Activated CD8-positive, alpha-beta memory T cell treated with anti-CD3 and anti-CD28 coated beads for 36 hours (primary cell): Measurements from ENCODE around the gene WDR82. TPM values are rescaled to one million over a fixed set of nuclear protein-coding genes. Genes with fewer than 3 reads are reported as not detected.

Experiments
- CTCF ChIA-PET: fragments of 350-600 bp; sonication (Branson Sonifier 250); formaldehyde crosslinking; loops from one replicate; lab custom pipeline; 2021; ENCODE audit warnings: antibody characterized with exemption; lab: Charles Lee
- POLR2A ChIA-PET: fragments of 350-600 bp; sonication (Branson Sonifier 250); formaldehyde crosslinking; loops from one replicate; lab custom pipeline; 2021; ENCODE audit warnings: antibody characterized with exemption; lab: Charles Lee
- total RNA-seq, 2 experiments: library from RNA; stranded (reverse); gene quantifications; one replicate each; pipeline ENCODE4 v1.2.3, GENCODE V29; 2021

WDR82 gene
- total RNA-seq, 2 experiments from 2014 or later = 123 to 124 TPM

DNA sequence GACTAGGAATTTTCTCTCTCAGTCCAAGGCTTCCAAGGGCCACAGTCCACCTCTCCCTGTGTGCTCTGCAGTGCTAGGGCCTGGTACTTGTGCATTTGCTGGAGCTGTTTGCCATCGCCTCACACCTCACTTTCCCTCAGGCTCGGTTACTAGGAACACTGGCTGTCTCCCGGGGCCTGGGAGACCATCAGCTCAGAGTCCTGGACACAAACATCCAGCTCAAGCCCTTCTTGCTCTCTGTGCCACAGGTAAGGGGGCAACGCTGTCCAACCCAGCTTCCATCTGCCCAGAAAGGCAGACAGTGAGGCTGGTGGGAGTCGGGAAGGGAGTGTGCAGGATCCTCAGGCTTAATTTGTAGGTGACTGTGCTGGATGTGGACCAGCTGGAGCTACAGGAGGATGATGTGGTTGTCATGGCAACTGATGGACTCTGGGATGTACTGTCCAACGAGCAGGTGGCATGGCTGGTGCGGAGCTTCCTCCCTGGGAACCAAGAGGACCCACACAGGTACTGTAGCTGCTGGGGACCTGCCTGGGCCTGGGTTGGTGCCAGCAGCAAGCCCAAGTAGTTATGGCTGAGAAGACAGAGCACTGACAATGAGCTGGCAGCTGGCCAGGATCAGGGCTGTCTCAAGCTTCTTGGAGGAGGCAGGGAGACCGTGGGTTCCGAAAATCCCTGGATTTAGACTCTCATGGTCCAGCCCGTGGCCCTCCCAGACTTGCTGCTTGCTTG is 29.5 kb downstream of the WDR82 start:
- POLR2A ChIA-PET = interaction anchor here (0.7 to 19.3 kb wide), 3 partner anchors 9 to 31 kb away, joined by 3 to 246 read pairs (median 4); partner anchors contain the start of genes TWF2 and WDR82
- CTCF ChIA-PET = interaction anchor here (0.6 to 1.6 kb wide), 7 partner anchors 9 to 85 kb away, joined by 3 to 6 read pairs (median 5); no protein-coding TSS in a partner anchor

GRCh38 chr3:52248165-52248541 is 30.3 kb downstream of the WDR82 start:
- POLR2A ChIA-PET = interaction anchor here (0.6 to 19.3 kb wide), 4 partner anchors 8 to 33 kb away, joined by 3 to 246 read pairs (median 4); partner anchors contain the start of genes TWF2 and WDR82
- CTCF ChIA-PET = interaction anchor here (0.8 to 1.6 kb wide), 6 partner anchors 12 to 91 kb away, joined by 3 to 6 read pairs (median 4); partner anchors contain the start of gene WDR82

GRCh38 chr3:52247409-52248164 is 30.9 kb downstream of the WDR82 start:
- CTCF ChIA-PET = interaction anchor here (0.8 to 7.8 kb wide), 7 partner anchors 12 to 91 kb away, joined by 3 to 60 read pairs (median 5); partner anchors contain the start of gene WDR82

DNA sequence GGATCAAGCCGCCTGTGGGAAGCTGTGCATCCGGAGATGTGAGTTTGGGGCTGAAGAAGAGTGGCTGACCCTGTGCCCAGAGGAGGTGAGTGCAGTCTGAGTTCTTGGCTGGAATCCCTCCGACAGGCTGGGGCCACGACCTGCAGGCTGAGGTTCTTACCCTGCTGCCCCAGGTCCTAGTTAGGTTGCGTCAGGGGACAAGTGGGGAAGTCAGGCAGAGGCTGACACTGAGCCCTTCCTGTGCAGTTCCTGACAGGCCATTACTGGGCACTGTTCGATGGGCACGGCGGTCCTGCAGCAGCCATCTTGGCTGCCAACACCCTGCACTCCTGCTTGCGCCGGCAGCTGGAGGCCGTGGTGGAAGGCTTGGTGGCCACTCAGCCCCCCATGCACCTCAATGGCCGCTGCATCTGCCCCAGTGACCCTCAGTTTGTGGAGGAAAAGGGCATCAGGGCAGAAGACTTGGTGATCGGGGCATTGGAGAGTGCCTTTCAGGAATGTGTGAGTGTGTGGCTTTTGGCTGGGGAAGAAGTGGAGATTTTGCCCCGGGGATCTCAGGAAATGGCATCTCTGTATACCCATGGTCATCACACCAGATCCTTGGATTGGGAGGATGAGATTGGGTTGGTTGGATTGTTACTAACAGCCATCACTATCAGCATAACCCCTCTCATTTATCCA is 31.6 kb downstream of the WDR82 start:
- ChIA-PET POLR2A (interaction anchor here (0.8 to 19.3 kb wide), 3 partner anchors 10 to 33 kb away, joined by 3 to 246 read pairs (median 3); partner anchors contain the start of gene WDR82), CTCF (interaction anchor here (0.9 to 7.8 kb wide), 5 partner anchors 8 to 32 kb away, joined by 3 to 60 read pairs (median 3); partner anchors contain the start of gene WDR82)

More at GRCh38 chr3:52247409-52248164, 30.9 kb downstream of the WDR82 start:
- POLR2A ChIA-PET = interaction anchor here (0.6 to 19.3 kb wide), 3 partner anchors 9 to 32 kb away, joined by 3 to 246 read pairs (median 4); partner anchors contain the start of genes TWF2 and WDR82

DNA sequence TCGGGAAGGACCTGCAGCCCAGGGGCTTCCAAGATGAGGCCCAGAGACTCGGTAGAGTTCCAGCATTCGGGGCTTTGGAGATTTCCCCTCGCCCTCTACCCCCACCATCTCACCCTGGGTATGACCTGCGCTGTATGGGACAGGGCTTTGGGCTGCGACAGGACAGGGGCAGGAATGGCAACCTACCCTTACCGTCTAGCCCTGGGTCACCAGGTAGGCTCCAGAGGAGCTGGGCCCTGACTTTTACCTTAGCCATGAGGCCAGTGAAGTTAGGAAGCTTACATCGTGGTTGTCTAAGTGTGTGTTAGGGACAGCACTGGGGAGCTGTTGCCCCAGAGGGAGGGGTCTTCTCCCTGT is 32.2 kb downstream of the WDR82 start:
- CTCF ChIA-PET = interaction anchor here (0.9 to 7.8 kb wide), 5 partner anchors 8 to 33 kb away, joined by 3 to 60 read pairs (median 3); partner anchors contain the start of gene WDR82
- POLR2A ChIA-PET = interaction anchor here (0.8 to 19.3 kb wide), 5 partner anchors 8 to 34 kb away, joined by 3 to 246 read pairs (median 4); partner anchors contain the start of gene WDR82

DNA sequence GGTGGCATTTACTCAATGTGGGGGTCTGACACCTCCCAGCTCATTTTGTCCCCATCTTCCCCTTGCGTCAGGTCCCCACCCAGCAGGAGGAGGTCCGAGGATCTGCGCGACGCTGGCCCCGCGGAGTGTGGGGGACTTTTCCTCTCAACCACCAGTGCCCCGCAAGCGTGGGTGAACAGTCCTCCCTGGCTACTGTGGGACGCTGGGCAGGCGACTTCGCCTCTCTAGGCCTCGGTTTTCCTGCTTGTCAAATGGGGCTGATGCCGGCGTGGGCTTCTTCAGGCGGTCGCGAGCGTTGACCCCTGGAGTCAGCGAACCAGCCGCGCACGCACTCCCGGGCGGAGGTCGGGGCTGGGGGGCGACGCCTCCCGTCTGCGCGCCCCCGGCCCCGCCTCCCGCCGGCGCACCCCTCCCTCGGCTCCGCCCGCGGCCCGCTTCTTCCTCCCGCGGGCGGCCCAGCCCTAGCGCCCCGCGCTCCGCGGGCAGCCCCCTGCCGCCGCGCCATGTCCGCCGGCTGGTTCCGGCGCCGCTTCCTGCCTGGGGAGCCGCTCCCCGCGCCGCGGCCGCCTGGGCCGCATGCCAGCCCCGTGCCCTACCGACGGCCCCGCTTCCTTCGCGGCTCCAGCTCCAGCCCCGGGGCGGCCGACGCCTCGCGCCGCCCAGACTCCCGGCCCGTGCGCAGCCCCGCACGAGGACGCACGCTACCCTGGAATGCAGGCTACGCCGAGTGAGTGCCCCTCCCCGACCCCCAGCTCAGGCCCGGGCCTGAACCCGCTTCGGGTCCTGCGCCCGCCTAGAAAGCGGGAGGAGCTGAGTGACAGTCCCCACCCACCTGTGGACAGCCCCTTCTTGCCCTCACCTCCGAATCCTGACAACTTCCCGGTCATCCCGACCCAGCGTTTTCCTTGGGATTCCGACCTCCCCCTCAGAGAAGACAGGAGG is 32.9 kb downstream of the WDR82 start, which contains the start of gene PPM1M:
TSS of gene PPM1M (plus strand) at position 438 of the 942 bp plus-strand sequence. CDS start at position 504, 66 bp downstream.
- POLR2A ChIA-PET = interaction anchor here (0.8 to 19.3 kb wide), 6 partner anchors 8 to 34 kb away, joined by 3 to 246 read pairs (median 4); partner anchors contain the start of gene WDR82

DNA sequence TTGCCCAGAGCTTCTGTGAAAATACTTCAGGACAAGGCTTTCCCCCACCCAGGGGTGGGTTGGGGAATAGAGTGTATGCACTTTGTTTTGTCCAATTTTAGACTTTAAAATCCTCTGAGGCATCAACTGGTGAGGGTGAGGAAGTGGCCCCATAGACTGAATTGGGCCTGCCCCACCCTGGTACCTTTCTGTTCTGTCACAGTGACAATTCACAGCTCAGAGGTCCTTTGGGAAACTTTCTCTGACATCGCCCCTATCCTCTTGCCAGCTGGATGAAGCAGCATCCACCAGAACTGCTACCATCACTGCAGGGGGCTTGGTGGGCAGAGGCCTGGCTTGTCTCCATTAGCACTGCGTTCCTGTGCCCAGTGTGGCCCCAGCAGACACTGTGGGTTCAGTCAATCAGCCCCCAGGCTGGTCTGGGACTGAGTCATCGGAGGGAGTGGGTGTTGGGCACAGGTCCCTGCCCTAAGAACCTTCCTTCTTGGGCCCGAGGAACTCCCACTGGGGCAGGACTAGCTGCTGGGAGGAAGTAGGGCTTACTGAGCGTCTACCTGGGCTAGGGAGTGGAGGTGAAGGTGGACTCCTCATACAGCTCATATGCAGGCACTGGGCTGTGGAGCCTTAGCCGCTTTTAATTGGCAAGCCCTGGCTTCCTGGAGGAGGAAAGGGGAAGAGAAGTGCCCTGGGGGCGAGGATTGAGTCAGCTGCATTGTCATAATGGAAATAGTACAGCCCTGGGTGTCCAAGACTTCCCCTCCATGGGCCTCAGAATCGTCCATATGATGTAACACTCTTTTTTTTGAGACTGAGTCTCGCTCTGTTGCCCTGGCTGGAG is 34.4 kb downstream of the WDR82 start:
- CTCF ChIA-PET = interaction anchor here (2.8 to 7.8 kb wide), 4 partner anchors 9 to 35 kb away, joined by 9 to 60 read pairs (median 18); partner anchors contain the start of gene WDR82
- POLR2A ChIA-PET = interaction anchor here (0.6 to 19.3 kb wide), 4 partner anchors 9 to 36 kb away, joined by 3 to 246 read pairs (median 14); partner anchors contain the start of gene WDR82

More for the DNA sequence above, 32.9 kb downstream of the WDR82 start, which contains the start of gene PPM1M:
- CTCF ChIA-PET = interaction anchor here (0.9 to 7.8 kb wide), 4 partner anchors 7 to 33 kb away, joined by 3 to 60 read pairs (median 10); partner anchors contain the start of gene WDR82

GRCh38 chr3:52242039-52242438 is 36.4 kb downstream of the WDR82 start:
- POLR2A ChIA-PET = interaction anchor here (1.2 to 19.3 kb wide), 3 partner anchors 17 to 38 kb away, joined by 3 to 246 read pairs (median 5); partner anchors contain the start of gene WDR82
- CTCF ChIA-PET = interaction anchor here (1.8 to 7.8 kb wide), 4 partner anchors 11 to 37 kb away, joined by 6 to 60 read pairs (median 21); partner anchors contain the start of gene WDR82

- ChIA-PET CTCF (interaction anchor here (0.6 to 7.8 kb wide), 7 partner anchors 9 to 171 kb away, joined by 3 to 60 read pairs (median 18); partner anchors contain the start of gene WDR82), POLR2A (interaction anchor here (0.6 to 19.3 kb wide), 13 partner anchors 8 to 1673 kb away, joined by 3 to 246 read pairs (median 5); partner anchors contain the start of genes C3orf18, GLYCTK, POC1A and WDR82)
Measured at GRCh38 chr3:52240886-52241370, 37.5 kb downstream of the WDR82 start.

DNA sequence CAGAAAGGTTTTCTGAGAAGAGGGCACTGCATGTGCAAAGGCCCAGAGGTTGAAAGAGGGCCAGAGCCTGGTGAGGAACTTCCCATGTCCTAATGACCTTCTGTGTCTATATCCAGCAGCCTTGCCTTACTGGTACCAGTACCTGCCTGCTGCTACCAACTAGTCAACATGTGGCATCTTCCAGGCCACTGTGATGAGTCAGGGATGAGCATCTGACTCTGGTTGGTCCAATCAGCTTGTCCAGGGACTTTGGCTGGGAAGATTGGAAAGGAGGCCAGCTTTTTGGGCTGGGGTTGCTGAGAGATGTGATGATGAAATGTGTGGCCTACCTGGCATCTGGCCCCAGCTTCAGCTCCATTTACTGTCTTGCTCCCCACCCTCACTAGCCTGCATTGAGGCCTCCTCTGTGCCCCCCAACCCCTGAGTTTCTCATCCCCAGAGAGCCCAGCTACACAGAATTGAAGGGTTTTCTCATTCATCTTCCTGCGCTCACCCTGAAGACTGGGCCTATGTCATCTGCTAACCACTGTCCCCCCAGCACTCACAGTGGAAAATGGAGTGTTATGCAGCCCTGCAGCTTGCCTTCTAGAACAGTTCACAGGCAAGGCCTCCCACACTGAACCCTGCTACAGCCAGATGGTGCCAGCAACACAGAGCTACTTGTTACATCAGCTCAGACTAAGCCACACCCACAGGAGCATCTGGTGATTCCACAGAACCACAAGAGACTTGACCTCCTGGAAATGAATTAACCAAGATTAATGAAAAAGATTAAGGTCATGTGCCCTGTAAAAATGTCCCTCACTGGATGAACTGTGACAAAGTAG is 38.2 kb downstream of the WDR82 start:
- CTCF ChIA-PET = interaction anchor here (0.6 to 7.8 kb wide), 7 partner anchors 9 to 172 kb away, joined by 3 to 60 read pairs (median 18); partner anchors contain the start of gene WDR82
- POLR2A ChIA-PET = interaction anchor here (0.6 to 19.3 kb wide), 12 partner anchors 8 to 86 kb away, joined by 3 to 246 read pairs (median 6); partner anchors contain the start of genes GLYCTK, POC1A and WDR82

DNA sequence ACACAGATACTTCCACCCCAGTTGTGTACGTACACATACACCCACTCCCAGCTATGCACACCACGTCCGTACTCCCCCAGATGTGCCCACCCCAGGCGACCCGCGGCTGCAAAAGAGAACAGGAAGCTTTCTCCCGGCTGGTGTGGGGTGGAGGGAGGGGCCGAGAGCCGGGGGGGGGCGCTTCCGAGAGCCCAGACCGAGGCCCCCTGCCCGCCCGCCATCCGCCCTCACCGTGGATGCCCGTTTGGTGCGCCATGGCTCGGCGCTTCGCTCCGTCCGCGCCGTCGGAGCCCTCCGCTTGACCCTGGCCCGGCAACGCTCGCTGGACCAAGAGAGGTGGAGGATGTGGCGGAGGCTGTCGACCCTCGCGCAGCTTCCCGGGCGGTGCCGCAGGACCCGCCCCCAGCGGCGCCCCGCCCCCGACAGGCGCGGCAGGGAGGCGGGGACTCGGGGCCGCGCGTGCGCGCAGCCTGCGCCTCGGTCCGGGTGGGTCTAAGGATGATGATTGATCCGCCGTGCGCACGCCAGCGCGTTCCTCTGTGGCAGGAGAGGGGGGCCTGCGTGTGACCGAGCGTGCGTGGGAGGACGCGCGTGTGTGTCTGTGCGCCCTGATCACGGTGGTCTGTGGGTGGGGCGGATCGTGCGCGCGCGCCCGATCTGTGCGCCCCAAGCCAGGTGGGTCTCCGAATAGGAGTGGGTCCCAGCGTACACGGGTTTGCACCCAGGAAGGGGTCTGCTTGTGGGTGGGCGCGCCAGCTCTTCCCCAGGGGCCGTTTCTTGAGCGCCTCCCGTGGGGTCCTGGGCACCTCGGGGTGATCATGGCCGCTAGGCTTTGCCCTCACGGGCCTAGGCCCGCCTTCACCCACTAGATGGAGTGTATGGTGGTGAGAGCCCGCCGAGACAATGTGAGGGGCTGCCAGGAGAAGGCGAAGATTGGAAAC is 39.4 kb downstream of the WDR82 start, which contains the start of gene TWF2:
TSS of gene TWF2 (minus strand) at position 398 of the 941 bp plus-strand sequence. CDS start at position 256, 142 bp downstream.
- POLR2A ChIA-PET = interaction anchor here (0.7 to 19.3 kb wide), 9 partner anchors 9 to 656 kb away, joined by 3 to 246 read pairs (median 5); partner anchors contain the start of genes GLYCTK, TLR9 and WDR82
- CTCF ChIA-PET = interaction anchor here (0.9 to 2.9 kb wide), 8 partner anchors 8 to 100 kb away, joined by 3 to 25 read pairs (median 5); partner anchors contain the start of gene WDR82

DNA sequence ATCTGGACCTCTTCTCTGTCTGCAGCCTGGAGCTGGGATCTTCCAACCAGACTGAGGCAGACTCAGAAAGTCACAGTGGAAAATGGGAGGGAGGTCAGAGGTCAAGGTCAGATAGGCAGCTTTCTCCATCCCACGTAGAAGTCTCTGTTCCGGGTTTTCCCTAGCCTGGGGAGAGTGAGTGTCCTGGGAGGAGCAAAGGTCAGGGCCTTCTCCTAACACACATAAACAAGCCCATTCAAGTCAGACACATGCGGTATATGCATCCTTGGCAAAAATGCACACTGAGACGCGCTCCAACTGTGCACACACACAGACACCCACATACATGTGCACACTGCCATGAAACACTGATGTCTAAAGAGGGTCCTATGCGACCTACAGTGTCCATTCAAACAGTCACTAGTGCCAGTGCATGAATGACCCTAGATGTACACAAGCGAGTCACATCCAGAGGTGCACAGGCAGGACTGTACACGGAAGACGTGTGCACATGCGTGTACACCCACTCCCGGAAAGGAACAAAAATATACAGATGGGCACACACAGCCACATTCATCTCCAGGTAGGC is 40.2 kb downstream of the WDR82 start:
- POLR2A ChIA-PET = interaction anchor here (0.7 to 19.3 kb wide), 11 partner anchors 10 to 655 kb away, joined by 3 to 246 read pairs (median 5); partner anchors contain the start of genes GLYCTK, TLR9 and WDR82

More for the DNA sequence above, 40.2 kb downstream of the WDR82 start:
- CTCF ChIA-PET = interaction anchor here (0.9 to 2.9 kb wide), 8 partner anchors 7 to 101 kb away, joined by 3 to 25 read pairs (median 5); partner anchors contain the start of gene WDR82
